Measurements from ENCODE around the gene MRPL9. TPM values are rescaled to one million over a fixed set of nuclear protein-coding genes. Genes with fewer than 3 reads are reported as not detected.

Gene MRPL9
- total and polyA plus RNA-seq, 10 of the 15 experiments (the other 5 are each of a cell fraction or from before 2014, with no cell fraction given), result 35.7 to 161 (median 110) TPM

- peak; percentile 79 for TF ChIP-seq YY1 (IDR thresholded peaks at IDR 0.05; ENCODE audit: low read depth, low read length)
- no peak for TF ChIP-seq SMARCA5 (IDR thresholded peaks at IDR 0.05)
- TF ChIP-seq EZH2 (IDR thresholded peaks at IDR 0.05; ENCODE audit: borderline replicate concordance, control insufficient read depth, low read depth, low read length), result no peak
- no peak for TF ChIP-seq ATF7 (IDR thresholded peaks at IDR 0.05; ENCODE audit: low read depth)
- TF ChIP-seq RAD51 (IDR thresholded peaks at IDR 0.05), result no peak
Observed at GRCh38 chr1:151720974-151721787, 42.1 kb downstream of the MRPL9 start, which contains the start of gene RIIAD1 (continued).

- Histone ChIP-seq H3K4me3 (peak overlapping the region; percentile 76), H3K79me2 (ENCODE audit: control insufficient read depth, insufficient read depth, low read length) (no peaks in the 10 kb centered on the region), H3K9me3 (replicated peaks; ENCODE audit: control insufficient read depth, insufficient read depth, low read length) (no peaks in the 10 kb centered on the region), H3K36me3 (ENCODE audit: control insufficient read depth in 2 of 2, insufficient read depth in 2 of 2, low read length in 1 of 2) (no peaks in the 10 kb centered on the region), H3K27ac (ENCODE audit: control insufficient read depth, insufficient read depth) (peak overlapping the region; percentile 68), H3K4me2 (ENCODE audit: control insufficient read depth, insufficient read depth) (peak overlapping the region; percentile 99), H3K9ac (ENCODE audit: control insufficient read depth, insufficient read depth, low read length) (peak overlapping the region; percentile 65), H3K4me1 (ENCODE audit: control insufficient read depth, insufficient read depth, low read length) (peaks cover 16% of the 10 kb centered on the region), H2AFZ (ENCODE audit: control insufficient read depth, low read depth, low read length) (peak overlapping the region; percentile 96), H4K20me1 (ENCODE audit: control insufficient read depth, insufficient read depth) (no peaks in the 10 kb centered on the region), H3K27me3 (replicated peaks in 1 of 2; ENCODE audit: control insufficient read depth in 2 of 2, insufficient read depth in 2 of 2, low read length in 1 of 2) (peaks cover 5 to 6% of the 10 kb centered on the region in 2 experiments)
- FAIRE-seq (peak; percentile 56), DNase-seq (ENCODE audit: low read depth, low spot score) (peak; percentile 27), ATAC-seq (peak; percentile 84)
- in situ Hi-C loops (cut with MboI), result no loop called here
- TF ChIP-seq MEF2B (IDR thresholded peaks at IDR 0.05; ENCODE audit: partially characterized antibody, poor library complexity, severe bottlenecking), result peak; percentile 51
- TF ChIP-seq PKNOX1 (IDR thresholded peaks at IDR 0.05), result peak; percentile 94
- TF ChIP-seq JUND (IDR thresholded peaks at IDR 0.05; ENCODE audit: low read depth, low read length), result no peak
- no peak for TF ChIP-seq POLR2A (IDR thresholded peaks at IDR 0.05; ENCODE audit: low read depth, low read length)
- TF ChIP-seq MEF2A (IDR thresholded peaks at IDR 0.05; ENCODE audit: insufficient read depth, low read depth, low read length), result peak; percentile 59; the same call in 1 of the 2 replicates
- peak; percentile 82 for TF ChIP-seq PBX3 (IDR thresholded peaks at IDR 0.05; ENCODE audit: insufficient replicate concordance, low read depth, low read length)
- TF ChIP-seq BHLHE40 (IDR thresholded peaks at IDR 0.05; ENCODE audit: borderline replicate concordance in 1 of 2, low read depth in 2 of 2, low read length in 1 of 2), result peak in 1 of 2 experiments; percentile 25; a peak in 1 of 4 replicates
- 0 out of 2 replicates have a peak, but pooled peaks have one; percentile 4 for TF ChIP-seq RUNX3 (IDR thresholded peaks at IDR 0.05; ENCODE audit: low read length)
- RAD21 ChIA-PET (ENCODE audit: unreplicated experiment), result interaction anchor here (0.7 to 1.3 kb wide), 6 partner anchors 11 to 303 kb away, joined by 3 to 4 read pairs (median 3); no protein-coding TSS in a partner anchor
- SMC1A ChIA-PET (ENCODE audit: uncharacterized antibody, unreplicated experiment), result interaction anchor here (0.7 to 1.5 kb wide), 6 partner anchors 11 to 276 kb away, joined by 3 to 8 read pairs (median 3); no protein-coding TSS in a partner anchor
- 0% methylated on average over 5 of the region's 5 CpGs for WGBS (ENCODE audit: insufficient coverage, insufficient replicate concordance, low lambda C conversion rate, missing lambda C conversion rate)
- CTCF ChIA-PET, result interaction anchor here (0.6 to 1.9 kb wide), 6 partner anchors 14 to 276 kb away, joined by 3 to 11 read pairs (median 4); partner anchors contain the start of gene TDRKH
- intact Hi-C loops (cut with micrococcal nuclease; ENCODE audit: unreplicated experiment), result loop anchor here (5.0 kb wide), 1 partner anchor 103 kb away; no protein-coding TSS in a partner anchor
- POLR2A ChIA-PET, result interaction anchor here (0.5 to 1.2 kb wide), 3 partner anchors 119 to 593 kb away, joined by 3 to 7 read pairs (median 4); no protein-coding TSS in a partner anchor
- no TSS peak for BruUV-seq (replicated peaks)
Observed at GRCh38 chr1:151720554-151720953, 42.7 kb downstream of the MRPL9 start.

All from GM12878 (cell line).